ENCODE measurements around the gene SAFB.

GRCh38 chr19:5677580-5677979, 54.7 kb downstream of the SAFB start:
- TF ChIP-seq CTCF (conservative IDR thresholded peaks at IDR 0.05), result no peak
- TF ChIP-seq EZH2 (IDR thresholded peaks at IDR 0.05; ENCODE audit: low read depth), result no peak

Data from PC-9 (cell line).